HG03342 (cell line): ENCODE measurements around the gene ERCC5.

ENCODE experiments used
- ATAC-seq: cut with Tn5 transposase; IDR thresholded peaks from one replicate; pipeline ENCODE4 v1.9.1; 2021; ENCODE audit warnings: mild to moderate bottlenecking, moderate library complexity; ENCODE audit not compliant: unreplicated experiment

ERCC5 gene

GRCh38 chr13:102839462-102839861 lies 6.4 kb upstream of the ERCC5 start:
- no peak for ATAC-seq

DNA sequence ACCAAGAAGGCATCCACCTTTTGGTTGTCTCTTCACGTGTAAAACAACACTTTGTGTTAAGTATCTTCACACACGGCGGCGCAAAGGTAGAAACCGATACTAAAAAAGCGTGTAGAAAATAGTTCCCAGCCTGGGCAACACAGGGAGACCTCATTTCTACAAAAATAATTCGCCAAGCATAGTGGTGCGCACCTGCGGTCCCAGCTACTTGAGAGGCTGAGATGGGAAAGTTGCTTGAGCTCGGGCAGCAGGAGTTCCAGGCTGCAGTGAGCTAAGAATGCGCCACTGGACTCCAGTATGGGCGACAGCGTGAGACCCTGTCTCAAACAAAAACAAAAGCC lies 573 bp upstream of the ERCC5 start:
- ATAC-seq, result peak; percentile 18

DNA sequence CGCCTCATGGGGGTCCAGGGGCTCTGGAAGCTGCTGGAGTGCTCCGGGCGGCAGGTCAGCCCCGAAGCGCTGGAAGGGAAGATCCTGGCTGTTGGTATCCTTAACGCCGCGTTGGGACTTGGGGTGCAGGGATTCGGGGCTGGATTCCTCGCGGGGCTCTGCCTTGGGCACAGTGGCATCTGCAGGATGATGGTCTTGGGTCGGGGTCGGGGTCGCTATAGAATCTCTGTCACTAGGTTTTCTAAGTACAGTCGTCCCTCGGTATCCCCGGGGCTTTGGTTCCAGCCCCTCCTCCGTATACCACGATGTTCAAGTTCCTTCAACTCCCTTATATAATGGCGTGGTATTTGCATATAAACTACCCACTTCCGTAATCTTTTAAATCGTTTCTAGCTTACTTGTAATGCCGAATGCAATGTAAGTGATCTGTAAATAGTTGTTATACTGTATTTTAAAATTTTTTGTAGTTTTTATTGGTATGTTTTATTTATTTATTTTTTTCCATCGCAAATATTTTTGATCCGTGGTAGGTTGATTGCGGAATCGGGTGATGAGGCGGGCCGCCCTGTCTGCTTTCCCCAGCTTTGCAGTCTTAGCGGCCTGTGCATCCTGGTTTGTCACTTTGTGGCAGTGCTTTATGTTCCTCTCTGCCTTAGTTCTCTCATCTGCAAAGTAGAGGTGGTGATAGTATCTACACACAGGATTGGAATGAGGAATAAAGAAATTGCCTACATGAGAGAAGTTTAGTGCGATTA lies 606 bp downstream of the ERCC5 start:
- peak; percentile 39 for ATAC-seq

DNA sequence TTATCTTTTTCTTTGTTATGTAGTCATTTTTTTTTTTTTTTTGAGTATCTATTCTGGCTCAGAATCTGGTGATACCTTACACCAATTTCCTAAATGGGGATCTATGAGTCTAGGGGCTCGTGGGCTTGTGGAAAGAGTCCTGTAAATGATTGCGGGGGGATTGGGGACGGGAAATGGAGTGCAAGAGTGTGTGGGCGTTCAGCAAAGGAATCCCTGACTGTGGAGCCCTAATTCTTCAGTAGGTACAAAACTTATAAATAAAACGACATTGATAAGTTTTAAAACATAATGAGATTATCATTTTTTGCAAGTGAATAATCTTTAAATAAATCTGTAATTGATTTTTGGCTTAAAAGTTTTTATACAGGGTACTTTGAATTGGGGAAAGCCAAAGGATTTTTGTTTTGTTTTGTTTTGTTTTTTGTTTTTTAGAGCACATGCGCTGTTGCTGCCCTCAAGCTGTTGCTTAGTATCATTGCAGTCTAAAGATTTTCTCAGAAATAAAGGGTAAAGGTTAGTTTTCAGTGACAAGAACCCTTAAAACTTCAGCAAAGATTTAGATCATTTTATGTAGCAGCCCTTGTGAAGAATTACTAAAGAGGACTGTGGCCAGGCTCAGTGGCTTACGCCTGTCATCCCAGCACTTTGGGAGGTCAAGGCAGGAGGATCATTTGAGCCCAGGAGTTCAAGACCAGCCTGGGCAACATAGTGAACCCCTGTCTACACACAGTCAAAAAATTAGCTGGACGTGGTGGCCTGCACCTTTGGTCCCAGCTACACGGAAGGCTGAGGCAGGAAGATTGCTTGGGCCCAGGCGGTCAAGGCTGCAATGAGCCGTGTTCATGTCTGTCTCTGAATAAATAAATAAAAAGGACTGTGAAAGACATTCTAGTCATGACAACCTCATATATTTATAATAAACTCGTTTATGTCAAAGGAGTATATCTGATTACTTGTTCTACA lies 1.7 kb downstream of the ERCC5 start:
- peak; percentile 16 for ATAC-seq

- no peak for ATAC-seq
Observed at GRCh38 chr13:102848956-102849355, 3.1 kb downstream of the ERCC5 start.

- ATAC-seq, result no peak
Observed at GRCh38 chr13:102852556-102852955, 6.7 kb downstream of the ERCC5 start.

DNA sequence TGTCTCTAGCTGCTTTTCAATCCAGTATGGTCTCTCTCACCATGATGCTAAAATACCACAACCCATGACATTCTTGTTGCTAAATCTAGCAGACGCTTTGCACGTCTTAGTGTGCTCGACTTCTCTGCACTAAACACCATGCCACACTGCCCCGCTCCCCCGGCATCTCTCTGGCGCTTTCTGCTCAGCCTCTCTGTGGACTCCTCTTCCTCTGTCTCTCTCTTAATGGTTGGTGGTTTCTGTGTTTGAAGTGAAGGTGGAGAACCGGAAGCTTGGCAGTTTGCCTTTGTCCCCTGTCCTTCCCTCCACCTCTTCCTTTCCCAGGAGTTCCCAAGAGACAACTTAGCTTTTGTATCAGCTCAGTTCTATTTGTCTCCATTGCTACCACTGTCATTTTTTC lies 8.8 kb downstream of the ERCC5 start:
- ATAC-seq, result peak; percentile 76

- no peak for ATAC-seq
Observed at GRCh38 chr13:102856557-102856956, 10.7 kb downstream of the ERCC5 start.

DNA sequence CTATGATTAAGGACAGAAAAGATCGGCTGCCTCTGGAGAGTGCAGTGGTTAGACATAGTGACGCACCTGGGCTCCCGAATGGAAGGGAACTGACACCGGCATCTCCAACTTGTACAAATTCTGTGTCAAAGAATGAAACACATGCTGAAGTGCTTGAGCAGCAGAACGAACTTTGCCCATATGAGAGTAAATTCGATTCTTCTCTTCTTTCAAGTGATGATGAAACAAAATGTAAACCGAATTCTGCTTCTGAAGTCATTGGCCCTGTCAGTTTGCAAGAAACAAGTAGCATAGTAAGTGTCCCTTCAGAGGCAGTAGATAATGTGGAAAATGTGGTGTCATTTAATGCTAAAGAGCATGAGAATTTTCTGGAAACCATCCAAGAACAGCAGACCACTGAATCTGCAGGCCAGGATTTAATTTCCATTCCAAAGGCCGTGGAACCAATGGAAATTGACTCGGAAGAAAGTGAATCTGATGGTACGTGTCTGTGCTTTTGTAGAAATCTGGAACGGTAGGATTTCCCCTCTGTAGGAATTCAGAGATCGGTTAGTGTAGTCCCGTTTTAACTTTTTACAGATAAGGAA lies 16.9 kb downstream of the ERCC5 start:
- no peak for ATAC-seq

GRCh38 chr13:102863590-102863989 lies 17.8 kb downstream of the ERCC5 start:
- no peak for ATAC-seq

DNA sequence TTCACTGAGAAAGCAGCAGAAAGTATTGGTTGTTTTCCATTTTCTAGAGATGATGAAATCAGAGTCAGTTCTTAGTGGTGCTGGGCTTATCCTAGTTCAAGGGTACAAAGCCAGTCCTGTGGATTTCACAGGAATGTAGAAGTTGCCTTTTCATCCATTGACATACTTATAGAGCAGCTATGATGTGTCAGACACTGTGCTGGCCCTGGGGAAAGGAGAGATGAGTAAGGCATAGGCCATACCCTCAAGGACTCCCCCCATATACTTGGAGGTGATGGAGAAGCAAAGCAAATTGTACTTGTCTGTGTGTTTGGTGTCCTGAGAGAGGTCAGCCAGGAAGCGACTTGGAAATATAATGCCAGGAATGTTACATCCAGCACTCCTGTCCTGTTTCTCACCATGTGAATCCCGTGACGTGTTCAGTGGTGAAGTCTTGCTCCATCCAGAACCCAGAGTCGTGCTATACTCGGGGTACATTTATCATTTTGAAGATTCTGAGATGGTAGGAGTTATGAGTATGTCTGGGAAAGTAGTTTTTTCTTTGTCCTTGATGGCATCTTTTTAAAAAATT lies 22.6 kb downstream of the ERCC5 start:
- no peak for ATAC-seq

DNA sequence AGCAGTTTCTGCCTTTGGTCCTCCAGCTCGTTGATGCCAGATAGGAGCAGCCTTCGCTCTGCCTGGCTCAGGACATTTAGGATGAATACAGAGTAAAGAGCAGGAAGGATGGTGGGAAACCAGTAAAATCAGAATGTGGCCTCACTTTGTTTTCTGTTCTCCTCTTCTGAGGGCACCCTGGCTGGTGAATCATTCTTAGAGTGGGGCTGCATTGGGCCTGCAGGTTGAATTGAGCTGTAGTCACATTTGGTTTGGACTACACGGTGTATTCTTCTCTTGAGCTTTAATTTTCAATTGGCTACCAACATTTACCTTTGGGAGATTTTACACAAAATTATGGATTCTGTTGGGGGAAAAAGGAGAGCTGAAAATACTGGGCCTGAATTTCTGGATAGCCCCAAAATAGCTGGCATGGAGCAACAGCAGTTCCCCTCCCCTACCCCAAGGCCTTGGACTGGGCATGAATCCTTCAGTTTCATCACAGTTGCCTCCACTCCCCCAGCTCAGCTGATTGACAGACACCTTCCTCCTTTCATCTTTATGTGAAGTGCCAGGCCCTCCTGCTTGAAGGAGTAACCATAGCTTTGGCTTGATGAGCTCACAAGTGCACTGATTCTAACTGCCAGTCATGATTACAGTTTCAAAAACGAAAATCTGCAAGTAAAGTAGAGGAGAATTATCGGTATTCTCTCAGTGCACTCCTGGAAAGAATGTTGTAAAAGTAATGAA lies 24.3 kb downstream of the ERCC5 start:
- peak; percentile 24 for ATAC-seq

- ATAC-seq, result peak; percentile 72
Observed at GRCh38 chr13:102870677-102871415, 25.0 kb downstream of the ERCC5 start.

DNA sequence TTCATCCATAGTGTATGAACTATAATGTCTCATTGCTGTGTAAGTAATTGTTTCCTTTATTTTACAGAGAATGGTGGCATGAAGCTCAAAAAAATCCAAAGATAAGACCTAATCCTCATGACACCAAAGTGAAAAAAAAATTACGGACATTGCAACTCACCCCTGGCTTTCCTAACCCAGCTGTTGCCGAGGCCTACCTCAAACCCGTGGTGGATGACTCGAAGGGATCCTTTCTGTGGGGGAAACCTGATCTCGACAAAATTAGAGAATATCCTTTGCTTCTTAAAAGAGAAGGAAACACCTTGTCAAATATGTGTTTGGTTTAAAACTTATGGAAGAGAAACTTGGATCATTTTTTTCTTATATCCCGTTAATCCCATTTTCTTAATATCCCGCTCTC lies 26.3 kb downstream of the ERCC5 start:
- ATAC-seq, result no peak

- no peak for ATAC-seq
Observed at GRCh38 chr13:102872531-102872930, 26.7 kb downstream of the ERCC5 start.

GRCh38 chr13:102873653-102874052 lies 27.8 kb downstream of the ERCC5 start:
- no peak for ATAC-seq

DNA sequence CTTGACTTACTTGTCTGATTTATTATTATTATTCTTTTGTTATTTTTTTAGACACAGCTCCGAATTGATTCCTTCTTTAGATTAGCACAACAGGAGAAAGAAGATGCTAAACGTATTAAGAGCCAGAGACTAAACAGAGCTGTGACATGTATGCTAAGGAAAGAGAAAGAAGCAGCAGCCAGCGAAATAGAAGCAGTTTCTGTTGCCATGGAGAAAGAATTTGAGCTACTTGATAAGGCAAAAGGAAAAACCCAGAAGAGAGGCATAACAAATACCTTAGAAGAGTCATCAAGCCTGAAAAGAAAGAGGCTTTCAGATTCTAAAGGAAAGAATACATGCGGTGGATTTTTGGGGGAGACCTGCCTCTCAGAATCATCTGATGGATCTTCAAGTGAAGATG lies 29.4 kb downstream of the ERCC5 start:
- ATAC-seq, result no peak

DNA sequence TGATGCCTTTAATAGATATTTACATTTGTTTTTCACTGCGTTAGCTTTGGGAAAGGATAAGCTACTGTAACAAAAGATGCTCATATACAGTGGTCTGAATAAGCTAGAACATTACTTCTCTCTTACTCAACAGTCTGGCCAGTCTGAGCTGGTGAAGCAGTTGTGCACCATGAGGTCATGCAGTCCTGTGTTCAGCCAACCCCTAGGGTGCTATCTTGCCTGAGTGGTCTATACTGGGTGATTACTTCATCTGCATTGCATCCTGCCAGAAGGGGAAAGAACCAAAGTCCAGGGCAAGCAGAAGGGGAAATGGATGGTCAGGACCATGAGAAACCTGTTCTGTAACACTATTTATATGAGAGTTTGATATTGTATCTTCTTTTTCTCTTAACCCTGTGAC lies 31.5 kb downstream of the ERCC5 start:
- ATAC-seq, result no peak

DNA sequence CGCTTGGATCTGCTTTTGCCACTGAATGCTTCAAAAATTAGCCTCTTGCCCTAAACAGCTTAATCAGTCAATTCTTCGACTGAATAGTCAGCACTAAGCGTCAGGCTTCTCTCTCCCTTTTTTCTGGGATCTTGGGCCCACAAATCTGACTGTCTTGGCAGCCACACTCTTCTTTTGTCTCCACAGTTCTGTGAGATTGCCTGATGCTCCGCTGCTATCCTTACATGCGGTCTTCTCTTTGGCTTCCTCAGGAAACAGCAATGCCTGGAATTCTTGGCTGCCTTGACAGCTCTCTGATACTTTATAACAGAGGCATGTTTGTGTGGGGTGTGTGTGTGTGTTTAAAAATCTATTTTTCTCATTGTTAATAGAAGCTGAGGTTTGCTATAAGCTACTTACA lies 32.6 kb downstream of the ERCC5 start:
- no peak for ATAC-seq
